22Rv1 (cell line): ENCODE data around the gene PTRHD1.

Experiments
- CTCF ChIP-seq: fragments of 450-650 bp; IDR thresholded peaks from 2 replicates; pipeline ENCODE4 v1.5.1; 2017; ENCODE audit warnings: mild to moderate bottlenecking
- ZFX ChIP-seq: fragments of 450-650 bp; IDR thresholded peaks from 2 replicates; pipeline ENCODE4 v1.6.1; 2017; ENCODE audit warnings: antibody characterized with exemption, borderline replicate concordance

DNA sequence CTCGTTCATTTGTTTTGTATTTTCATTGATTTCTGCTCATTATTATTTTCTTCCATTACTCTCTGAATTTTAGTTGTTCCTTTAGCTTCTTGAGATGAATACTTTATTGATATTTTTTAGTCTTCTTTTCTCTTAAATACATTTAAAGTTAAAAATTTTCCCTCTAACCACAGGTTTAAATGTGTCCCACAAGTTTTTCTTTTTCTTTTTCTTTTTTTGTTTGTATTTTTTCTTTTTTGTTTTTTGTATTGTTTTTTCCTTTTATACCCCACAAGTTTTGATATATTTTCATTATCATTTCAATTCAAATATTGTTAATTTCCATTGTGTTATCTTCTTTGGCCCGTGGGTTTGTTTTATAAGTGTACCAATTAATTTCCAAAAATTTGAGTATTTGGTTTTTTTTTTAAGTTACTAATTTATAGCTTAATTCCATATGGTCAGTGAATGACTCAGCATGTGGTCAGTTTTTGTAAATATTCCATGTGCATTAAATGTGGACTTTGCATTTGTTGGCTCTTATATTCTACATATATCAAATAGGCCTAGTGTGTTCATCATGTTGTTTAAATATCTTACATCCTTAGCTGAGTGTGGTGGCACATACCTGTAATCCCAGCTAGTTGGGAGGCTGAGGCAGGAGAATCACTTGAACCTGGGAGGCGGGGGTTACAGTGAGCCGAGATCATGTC is 16.3 kb upstream of the PTRHD1 start:
- TF ChIP-seq CTCF, result no peak
- no peak for TF ChIP-seq ZFX
